Natural killer cell (primary cell): ENCODE results near the gene FKBP1A. TPM values are rescaled to one million over a fixed set of nuclear protein-coding genes. Genes with fewer than 3 reads are reported as not detected.

Source experiments
- ATAC-seq, 3 donors: fragments of 150-1000 bp in 2 of 3; fragments of 200-7000 bp in 1 of 3; cut with Tn5 transposase; 1 replicate in 1 of 3; 2 replicates in 2 of 3; pipeline ENCODE4 v1.10.0; 2021; ENCODE audit warnings: mild to moderate bottlenecking in 2 of 3, moderate library complexity in 2 of 3
- DNase-seq, 2 donors: peaks; one replicate each; pipeline versions ENCODE4 v3.0.0 to v3.0.0-alpha.2; 2013 to 2021; ENCODE audit warnings: mixed read lengths in 1 of 2
- H3K27ac ChIP-seq: one replicate; pipeline ENCODE4 v1.5.1; 2013; ENCODE audit warnings: mild to moderate bottlenecking, low read length
- H3K27me3 ChIP-seq: one replicate; pipeline ENCODE4 v1.6.1; 2013; ENCODE audit warnings: low read length; ENCODE audit not compliant: control insufficient read depth, insufficient read depth
- H3K36me3 ChIP-seq: one replicate; pipeline ENCODE4 v1.6.1; 2013; ENCODE audit warnings: low read length; ENCODE audit not compliant: control insufficient read depth, insufficient read depth
- H3K4me1 ChIP-seq: one replicate; pipeline ENCODE4 v1.6.1; 2013; ENCODE audit warnings: low read length; ENCODE audit not compliant: control insufficient read depth, insufficient read depth
- H3K4me3 ChIP-seq: one replicate; pipeline ENCODE4 v1.5.1; 2013; ENCODE audit warnings: low read length
- H3K9me3 ChIP-seq: one replicate; pipeline ENCODE4 v1.6.1; 2013; ENCODE audit warnings: low read length; ENCODE audit not compliant: control insufficient read depth, insufficient read depth
- H3K27ac Mint-ChIP-seq, 2 donors: one replicate each; pipeline ENCODE4 v1.8.0; 2022; ENCODE audit warnings: mild to moderate bottlenecking in 2 of 2, mixed read lengths in 2 of 2, moderate library complexity in 1 of 2
- H3K27me3 Mint-ChIP-seq, 2 donors: one replicate each; pipeline ENCODE4 v1.8.0; 2022; ENCODE audit warnings: low read depth in 2 of 2, mixed read lengths in 2 of 2
- H3K36me3 Mint-ChIP-seq: one replicate; pipeline ENCODE4 v1.8.0; 2022; ENCODE audit warnings: mixed read lengths
- H3K4me1 Mint-ChIP-seq, 2 donors: one replicate each; pipeline ENCODE4 v1.8.0; 2022; ENCODE audit warnings: mixed read lengths in 2 of 2
- H3K4me3 Mint-ChIP-seq: one replicate; pipeline ENCODE4 v1.8.0; 2022; ENCODE audit warnings: mild to moderate bottlenecking, moderate library complexity, mixed read lengths
- H3K9me3 Mint-ChIP-seq, 2 donors: one replicate each; pipeline ENCODE4 v1.8.0; 2022; ENCODE audit warnings: mixed read lengths in 2 of 2
- CTCF ChIP-seq: fragments of 200-600 bp; IDR thresholded peaks from one replicate; pipeline ENCODE4 v1.8.0; 2022; ENCODE audit warnings: antibody characterized with exemption
- WGBS: methylation state at CpG from one replicate; pipeline ENCODE4 v1.1.7; 2013; ENCODE audit warnings: missing lambda C conversion rate; ENCODE audit not compliant: insufficient coverage; 5-methylcytosine and 5-hydroxymethylcytosine counted together
- intact Hi-C: fragments of 100-400 bp; cut with micrococcal nuclease; formaldehyde crosslinking; loops from one replicate; pipeline ENCODE4 v1.14.2; 2022
- total RNA-seq, 4 donors: library from RNA; stranded (reverse); fragments of 120-200 nt in 1 of 4; gene quantifications; one replicate each; pipeline versions ENCODE4 v1.2.3 to v1.2.4, GENCODE V29; 2013 to 2022

FKBP1A gene
- total RNA-seq, 3 donors from 2014 or later (not counting 1 experiment from before 2014, with no cell fraction given) = 74.6 to 76.4 (median 75.4) TPM

GRCh38 chr20:1388253-1388652, 4.6 kb downstream of the FKBP1A start:
- Mint-ChIP-seq H3K4me3 (peak overlapping the region; percentile 54), H3K27me3 (no peaks in the 10 kb centered on the region), H3K27ac (peak overlapping the region; percentile 70 to 84), H3K9me3 (no peaks in the 10 kb centered on the region), H3K36me3 (no peaks in the 10 kb centered on the region), H3K4me1 (peaks cover 48 to 68% of the 10 kb centered on the region in 2 donors)
- Histone ChIP-seq H3K36me3 (peaks cover 3% of the 10 kb centered on the region), H3K9me3 (no peaks in the 10 kb centered on the region), H3K4me1 (peaks cover 43% of the 10 kb centered on the region), H3K4me3 (no peak overlapping the region), H3K27me3 (no peaks in the 10 kb centered on the region), H3K27ac (peak overlapping the region; percentile 11)
- intact Hi-C loops = no loop called here
- TF ChIP-seq CTCF = no peak
- DNase-seq (peak in 1 of 2 donors; percentile 17), ATAC-seq (no peak)
- 73% methylated on average over 6 of the region's 6 CpGs for WGBS

GRCh38 chr20:1386323-1386722, 6.5 kb downstream of the FKBP1A start:
- Mint-ChIP-seq H3K27me3 (no peaks in the 10 kb centered on the region), H3K27ac (peak overlapping the region in 1 of 2 donors; percentile 1), H3K4me3 (no peak overlapping the region), H3K9me3 (no peaks in the 10 kb centered on the region), H3K4me1 (peaks cover 52 to 59% of the 10 kb centered on the region in 2 donors), H3K36me3 (no peaks in the 10 kb centered on the region)
- WGBS = 93% methylated on average over 4 of the region's 4 CpGs
- DNase-seq (no peak), ATAC-seq (no peak)
- peaks cover 4% of the 10 kb centered on the region for H3K36me3 ChIP-seq
- intact Hi-C loops = no loop called here
- no peak overlapping the region for H3K27ac ChIP-seq
- no peak for TF ChIP-seq CTCF
- H3K27me3 ChIP-seq = no peaks in the 10 kb centered on the region
- H3K4me3 ChIP-seq = no peak overlapping the region
- peaks cover 32% of the 10 kb centered on the region for H3K4me1 ChIP-seq
- H3K9me3 ChIP-seq = no peaks in the 10 kb centered on the region

GRCh38 chr20:1383623-1384404, 9.0 kb downstream of the FKBP1A start:
- Histone ChIP-seq H3K27me3 (no peaks in the 10 kb centered on the region), H3K36me3 (peaks cover 4% of the 10 kb centered on the region), H3K4me3 (no peak overlapping the region), H3K9me3 (no peaks in the 10 kb centered on the region), H3K4me1 (peaks cover 10% of the 10 kb centered on the region), H3K27ac (no peak overlapping the region)
- no peaks in the 10 kb centered on the region for H3K36me3 Mint-ChIP-seq
- peaks cover 60 to 64% of the 10 kb centered on the region in 2 donors for H3K4me1 Mint-ChIP-seq
- no peak for DNase-seq
- H3K27ac Mint-ChIP-seq = no peak overlapping the region
- 94% methylated on average over 3 of the region's 5 CpGs for WGBS
- TF ChIP-seq CTCF = no peak
- intact Hi-C loops = no loop called here
- H3K4me3 Mint-ChIP-seq = no peak overlapping the region
- no peaks in the 10 kb centered on the region for H3K27me3 Mint-ChIP-seq
- no peak for ATAC-seq
- H3K9me3 Mint-ChIP-seq = no peaks in the 10 kb centered on the region
